CD4-positive, alpha-beta T cell treated with Interleukin-15 for 1 hour (primary cell): ENCODE measurements around the gene MCF2L.
"Not testable (repeated sequence)": the region's sequence is repeated elsewhere in the genome, so short reads cannot be mapped to it uniquely, and the experiment has no call there.

Source experiments
- DNase-seq: peaks from one replicate; pipeline ENCODE4 v3.0.0-alpha.2; 2020

Gene MCF2L

GRCh38 chr13:113102727-113103126 is 133.7 kb downstream of the MCF2L start:
- DNase-seq = no peak

- DNase-seq = no peak
Measured at GRCh38 chr13:113103646-113104045, 134.6 kb downstream of the MCF2L start.

GRCh38 chr13:113105032-113105920 is 136.3 kb downstream of the MCF2L start, which contains the start of gene F7:
Gene F7 (plus strand): TSS chr13:113105791. CDS start chr13:113105842, 51 bp downstream.
- no peak for DNase-seq

- no peak for DNase-seq
Measured at GRCh38 chr13:113105921-113106452, 137.0 kb downstream of the MCF2L start.

GRCh38 chr13:113106711-113107351 is 137.8 kb downstream of the MCF2L start:
- no peak for DNase-seq

- not testable (repeated sequence) for DNase-seq
Measured at GRCh38 chr13:113108521-113108920, 139.5 kb downstream of the MCF2L start.

GRCh38 chr13:113109151-113110047 is 140.4 kb downstream of the MCF2L start:
- DNase-seq = peak; percentile 5

GRCh38 chr13:113110048-113110851 is 141.2 kb downstream of the MCF2L start:
- no peak for DNase-seq

- no peak for DNase-seq
Measured at GRCh38 chr13:113110852-113111315, 141.9 kb downstream of the MCF2L start.

- not testable (repeated sequence) for DNase-seq
Measured at GRCh38 chr13:113111821-113112220, 142.8 kb downstream of the MCF2L start.

GRCh38 chr13:113112475-113112874 is 143.5 kb downstream of the MCF2L start:
- not testable (repeated sequence) for DNase-seq

- no peak for DNase-seq
Measured at GRCh38 chr13:113112893-113113845, 144.2 kb downstream of the MCF2L start.

GRCh38 chr13:113113846-113114271 is 144.8 kb downstream of the MCF2L start:
- DNase-seq = no peak

- no peak for DNase-seq
Measured at GRCh38 chr13:113114511-113115362, 145.7 kb downstream of the MCF2L start.

GRCh38 chr13:113115363-113116205 is 146.6 kb downstream of the MCF2L start:
- DNase-seq = no peak

- DNase-seq = no peak
Measured at GRCh38 chr13:113116206-113116800, 147.3 kb downstream of the MCF2L start.

- DNase-seq = no peak
Measured at GRCh38 chr13:113116871-113117271, 147.9 kb downstream of the MCF2L start.

GRCh38 chr13:113117335-113117872 is 148.4 kb downstream of the MCF2L start:
- no peak for DNase-seq
